DMS153 treated with DMSO at 0.1 percent for 48 hours (cell line): ENCODE data around the gene ADGRF1.
A peak's percentile ranks its signal among the peaks of the same experiment; 100 is the strongest.
"Not testable (repeated sequence)": the region's sequence is repeated elsewhere in the genome, so short reads cannot be mapped to it uniquely, and the experiment has no call there.

Experiments
- DNase-seq: peaks from one replicate; lab custom pipeline; 2025; ENCODE audit not compliant: unreplicated experiment; lab: John Stamatoyannopoulos, UW

Gene ADGRF1

GRCh38 chr6:47061309-47062300 is 19.5 kb upstream of the ADGRF1 start:
- DNase-seq = no peak

DNA sequence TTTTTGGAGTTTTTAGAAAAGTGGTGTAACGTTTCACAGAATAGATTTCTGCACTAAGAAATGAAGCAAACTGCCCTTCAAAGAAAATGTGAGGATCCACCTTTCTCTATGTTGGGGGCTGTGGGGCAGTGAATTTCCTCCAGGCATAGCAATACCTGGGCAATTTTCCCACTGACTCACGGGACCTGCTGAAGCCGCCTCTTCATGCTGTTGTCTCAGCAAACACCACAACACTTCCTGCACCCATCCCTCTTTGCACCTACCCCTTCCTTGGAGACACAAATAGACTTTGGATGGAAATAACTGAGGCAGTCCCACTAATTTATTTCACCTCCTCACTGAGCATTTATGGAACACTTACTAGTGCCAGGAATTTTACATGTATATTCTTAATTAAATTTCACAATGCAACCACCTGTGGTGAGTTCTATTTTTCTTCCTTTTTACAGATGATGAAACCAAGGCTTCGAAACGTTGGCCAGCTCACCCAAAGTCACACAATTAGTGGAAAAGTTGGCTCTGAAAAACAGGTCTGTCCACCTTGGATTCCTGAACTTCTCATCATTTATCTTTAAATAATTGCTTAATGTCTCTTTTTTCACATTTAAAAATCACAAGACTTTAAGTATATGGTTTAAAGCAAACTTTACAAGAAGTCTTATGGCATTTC is 17.2 kb upstream of the ADGRF1 start:
- DNase-seq = no peak

- no peak for DNase-seq
Measured at GRCh38 chr6:47057830-47058540, 15.9 kb upstream of the ADGRF1 start.

DNA sequence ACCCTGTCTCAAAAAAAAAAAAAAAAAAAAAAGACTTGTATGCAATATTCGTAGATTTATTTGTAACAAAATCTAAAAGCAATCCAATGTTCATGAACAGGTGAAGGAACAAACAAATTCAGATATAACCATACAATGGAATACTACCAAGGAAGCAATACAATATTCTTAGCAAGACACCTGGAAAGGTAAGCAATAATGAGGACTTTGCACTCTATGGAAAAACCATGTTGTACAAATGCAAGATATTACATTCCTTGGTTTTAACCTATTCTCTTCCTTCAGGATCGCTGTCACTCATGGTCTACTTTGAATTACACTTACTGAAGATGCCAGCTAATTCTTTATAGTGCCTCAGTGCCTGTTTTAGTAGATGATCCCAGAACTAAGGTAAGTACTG is 14.7 kb upstream of the ADGRF1 start:
- no peak for DNase-seq

- DNase-seq = not testable (repeated sequence)
Measured at GRCh38 chr6:47054302-47054701, 12.2 kb upstream of the ADGRF1 start.

- DNase-seq = no peak
Measured at GRCh38 chr6:47048638-47049037, 6.5 kb upstream of the ADGRF1 start.

DNA sequence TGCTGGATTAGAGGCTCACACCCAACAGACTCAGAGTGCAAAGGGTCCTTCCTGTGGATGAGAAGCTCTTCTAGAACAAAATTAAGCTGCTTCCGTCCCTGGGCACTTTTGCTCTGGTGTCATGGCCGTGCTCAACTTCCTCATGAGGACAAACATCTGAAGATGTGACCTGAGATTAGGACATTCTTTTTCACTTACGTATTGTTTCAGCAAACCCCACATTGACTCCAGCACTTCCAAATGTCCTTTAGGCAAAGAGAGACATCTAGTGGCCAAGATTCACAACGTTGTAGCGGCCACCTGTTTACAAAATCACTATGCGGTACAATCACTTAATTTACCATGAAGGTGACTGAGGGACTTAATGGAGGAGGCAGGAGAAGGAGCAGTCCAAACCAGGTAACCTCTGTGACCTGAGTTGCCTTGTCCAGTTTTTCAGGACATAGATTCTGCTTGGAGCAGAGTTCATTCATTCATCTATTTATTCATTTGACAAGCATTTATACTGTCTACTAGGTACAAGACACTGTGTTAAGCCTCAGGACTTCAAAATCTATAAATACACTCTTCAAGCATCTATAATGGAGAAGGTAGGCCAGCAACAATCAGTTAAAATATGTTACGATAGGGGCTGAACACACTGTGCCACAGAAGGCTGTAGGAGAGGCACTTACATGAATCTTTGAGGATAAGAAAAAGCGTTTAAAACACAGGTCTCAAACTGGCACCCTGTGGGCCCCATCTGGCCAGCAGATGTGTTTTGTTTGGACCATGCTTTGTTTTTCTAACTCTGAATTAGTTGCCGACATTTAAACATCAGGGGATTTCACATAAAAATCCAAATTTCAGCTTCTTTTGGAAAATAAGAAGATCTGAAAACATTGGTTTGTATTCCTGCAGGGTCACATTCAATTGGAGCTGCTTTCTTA is 5.6 kb upstream of the ADGRF1 start:
- DNase-seq = peak; percentile 63

- no peak for DNase-seq
Measured at GRCh38 chr6:47047097-47047478, 5.0 kb upstream of the ADGRF1 start.

DNA sequence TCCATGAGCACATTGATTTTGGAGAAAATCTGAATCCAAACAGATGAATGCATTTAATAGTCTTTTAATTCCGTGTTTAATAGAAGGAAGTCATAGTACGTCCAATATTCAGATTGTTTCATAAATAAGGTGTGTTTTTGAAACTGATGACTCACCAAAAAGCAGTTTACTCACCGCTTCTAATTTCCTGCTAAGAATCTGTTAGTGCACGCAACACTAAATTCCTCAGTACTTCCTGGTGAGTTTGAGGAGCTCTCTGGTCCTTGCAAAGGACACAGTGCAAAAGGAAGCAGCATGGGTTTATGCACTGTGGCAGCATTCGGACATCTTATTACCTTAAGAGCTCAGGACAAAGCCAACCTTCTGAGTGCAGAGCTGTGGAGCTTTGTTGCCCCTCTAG is 2.3 kb upstream of the ADGRF1 start:
- DNase-seq = no peak

DNA sequence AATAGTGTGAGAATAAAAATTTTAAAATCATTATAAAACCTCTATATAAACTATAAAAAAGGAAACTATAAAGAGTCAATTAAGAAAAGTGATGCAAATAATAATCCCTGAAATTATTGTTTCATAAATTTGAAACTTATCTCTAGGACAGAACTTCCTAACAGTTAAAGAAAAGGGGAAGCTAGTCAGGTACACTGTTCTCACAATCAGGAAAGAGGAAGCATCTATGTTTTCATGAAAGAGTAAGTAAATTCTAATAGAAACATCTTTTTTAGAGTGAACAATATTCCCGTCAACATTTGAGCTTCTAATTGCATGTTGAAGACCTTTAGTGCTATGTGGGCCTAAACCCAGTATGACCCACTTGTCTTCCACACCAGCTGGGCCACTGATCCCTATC is 1.2 kb upstream of the ADGRF1 start:
- DNase-seq = no peak

GRCh38 chr6:47041741-47042140 is 391 bp downstream of the ADGRF1 start:
- DNase-seq = no peak

GRCh38 chr6:47034926-47035325 is 7.2 kb downstream of the ADGRF1 start:
- peak; percentile 76 for DNase-seq

- no peak for DNase-seq
Measured at GRCh38 chr6:47034421-47034820, 7.7 kb downstream of the ADGRF1 start.

- DNase-seq = no peak
Measured at GRCh38 chr6:47032974-47033765, 9.0 kb downstream of the ADGRF1 start.

DNA sequence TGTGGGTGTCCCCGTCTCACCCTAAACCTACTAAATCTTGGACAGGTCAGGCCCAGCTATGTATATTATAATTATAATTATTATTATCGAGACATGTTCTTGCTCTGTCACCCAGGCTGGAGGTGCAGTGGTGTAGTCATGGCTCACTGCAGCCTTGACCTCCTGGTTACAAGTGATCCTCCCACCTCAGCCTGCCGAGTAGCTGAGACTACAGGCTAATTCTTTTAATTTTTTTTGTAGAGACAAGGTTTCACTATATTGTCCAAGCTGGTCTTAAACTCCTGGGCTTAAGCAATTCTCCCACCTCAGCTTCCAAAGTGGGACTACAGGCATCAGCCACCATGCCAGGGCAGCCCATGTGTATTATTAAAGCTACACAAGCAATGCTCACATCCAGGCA is 10.5 kb downstream of the ADGRF1 start:
- no peak for DNase-seq

GRCh38 chr6:47029865-47030561 is 12.1 kb downstream of the ADGRF1 start:
- no peak for DNase-seq

GRCh38 chr6:47028835-47029360 is 13.2 kb downstream of the ADGRF1 start:
- DNase-seq = no peak

DNA sequence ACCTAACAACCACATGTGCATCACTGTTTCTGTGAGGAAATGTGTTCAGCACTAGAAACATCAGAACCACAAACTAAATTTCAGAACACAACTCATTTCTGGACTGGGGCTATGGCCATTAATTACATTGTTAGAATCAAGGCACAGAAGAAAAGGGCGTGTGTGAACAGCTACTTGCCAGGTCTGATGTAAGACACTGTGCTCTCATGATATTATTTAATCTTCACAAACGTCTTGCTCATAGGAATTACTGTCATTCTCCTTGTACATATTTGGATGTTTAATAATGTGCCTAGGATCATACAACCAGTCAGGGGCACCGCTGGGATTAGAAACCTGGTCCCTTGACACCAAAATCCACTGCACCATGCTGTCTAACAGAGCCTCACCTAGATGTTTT is 14.8 kb downstream of the ADGRF1 start:
- no peak for DNase-seq

DNA sequence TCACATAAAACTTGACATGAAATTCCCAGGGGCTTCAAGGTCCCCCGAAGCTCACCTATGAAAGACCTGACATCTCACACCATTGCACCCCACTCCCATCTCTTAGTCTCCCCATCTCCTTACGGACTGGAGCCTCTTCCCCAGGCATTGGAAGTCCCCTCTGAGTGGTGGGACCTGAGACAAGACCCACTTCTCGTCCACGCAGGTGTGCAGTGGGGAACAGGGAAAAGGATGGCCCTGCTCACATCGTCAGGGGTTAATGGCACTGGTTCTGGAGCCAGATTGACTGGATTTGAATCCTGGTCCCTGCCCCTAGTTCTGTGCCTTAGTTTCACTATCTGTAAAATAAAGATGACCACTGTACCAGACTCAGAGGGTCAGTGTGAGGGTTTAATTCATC is 15.5 kb downstream of the ADGRF1 start:
- DNase-seq = no peak
